Panc1 (cell line): ENCODE measurements around the gene NXPH1.

Experiments
- CTCF ChIP-seq: fragments of 450-650 bp; IDR thresholded peaks from 2 replicates; pipeline ENCODE4 v1.5.1; 2017; ENCODE audit warnings: mild to moderate bottlenecking
- POLR2AphosphoS5 ChIP-seq: IDR thresholded peaks from 2 replicates; pipeline ENCODE4 v1.6.1; 2012; ENCODE audit warnings: mild to moderate bottlenecking, low read depth, low read length, moderate library complexity
- SIN3A ChIP-seq: IDR thresholded peaks from 2 replicates; pipeline ENCODE4 v1.6.1; 2012; ENCODE audit warnings: low read depth, mild to moderate bottlenecking, low read length, moderate library complexity, borderline replicate concordance; ENCODE audit not compliant: insufficient read depth

- TF ChIP-seq CTCF (peak; percentile 96), SIN3A (no peak), POLR2AphosphoS5 (no peak)
Observed at GRCh38 chr7:8436965-8437364, 3.6 kb downstream of the NXPH1 start.
